A549 (cell line): ENCODE measurements around the gene FSTL3. TPM values are rescaled to one million over a fixed set of nuclear protein-coding genes. Genes with fewer than 3 reads are reported as not detected.
A peak's percentile ranks its signal among the peaks of the same experiment; 100 is the strongest.

Experiments
- ATAC-seq, 2 experiments: fragments of 200-7000 bp in 1 of 2; fragments of >200 bp in 1 of 2; cut with Nextera tagmentation in 1 of 2; cut with Tn5 transposase in 1 of 2; 3 replicates each; pipeline versions ENCODE4 v1.8.0 to v1.9.1; 2018 to 2020; ENCODE audit warnings: mild to moderate bottlenecking in 1 of 2, moderate library complexity in 1 of 2
- CTCF ChIA-PET: fragments of 300-600 bp; sonication (Branson Sonifier 250); formaldehyde crosslinking; extraction: SDS; loops from one replicate; lab custom pipeline; 2021; ENCODE audit warnings: antibody characterized with exemption, inconsistent platforms; lab: Yijun Ruan, JAX
- POLR2A ChIA-PET: fragments of 350-600 bp; formaldehyde crosslinking; extraction: SDS; loops from one replicate; lab custom pipeline; 2021; ENCODE audit warnings: antibody characterized with exemption, inconsistent platforms; lab: Yijun Ruan, JAX
- DNase-seq, 2 experiments: peaks; one replicate each; pipeline versions ENCODE4 v3.0.0 to v3.0.0-alpha.2; 2011 to 2016; ENCODE audit warnings: low read depth in 1 of 2, low spot score in 1 of 2
- FAIRE-seq: peaks from 2 replicates; lab custom pipeline; 2011; peaks lifted over from hg19 to GRCh38; lab: Jason Lieb, UNC
- H3K27ac ChIP-seq, 2 experiments: fragments of >200 bp; sonication (Bioruptor Twin); formaldehyde crosslinking; 3 replicates each; pipeline ENCODE4 v1.5.1; 2016 to 2017
- H3K4me1 ChIP-seq: fragments of >200 bp; sonication (Bioruptor Twin); formaldehyde crosslinking; 3 replicates; pipeline ENCODE4 v1.6.1; 2016
- H3K4me2 ChIP-seq: fragments of >200 bp; sonication (Bioruptor Twin); formaldehyde crosslinking; 3 replicates; pipeline ENCODE4 v1.6.1; 2016
- H3K4me3 ChIP-seq: fragments of >200 bp; sonication (Bioruptor Twin); formaldehyde crosslinking; 3 replicates; pipeline ENCODE4 v1.5.1; 2016
- H3K9me3 ChIP-seq: fragments of >200 bp; sonication (Bioruptor Twin); formaldehyde crosslinking; 3 replicates; pipeline ENCODE4 v1.6.1; 2016
- CHD2 ChIP-seq: fragments of 150-350 bp; IDR thresholded peaks from 2 replicates; pipeline ENCODE4 v1.6.1; 2014; ENCODE audit warnings: low read length; ENCODE audit not compliant: partially characterized antibody
- CHD4 ChIP-seq: fragments of 200-600 bp; sonication (generic); IDR thresholded peaks from 2 replicates; pipeline ENCODE4 v1.6.1; 2016; ENCODE audit warnings: antibody characterized with exemption, mild to moderate bottlenecking, borderline replicate concordance
- EHF ChIP-seq: fragments of 250-450 bp; sonication (Bioruptor Pico); IDR thresholded peaks from 2 replicates; pipeline ENCODE4 v1.5.0; 2020; ENCODE audit warnings: mild to moderate bottlenecking
- ESRRA ChIP-seq: fragments of 150-350 bp; IDR thresholded peaks from 2 replicates; pipeline ENCODE4 v1.6.1; 2014; ENCODE audit warnings: mild to moderate bottlenecking, low read length, borderline replicate concordance
- FOSB ChIP-seq: fragments of 250-450 bp; sonication (Bioruptor Pico); IDR thresholded peaks from 2 replicates; pipeline ENCODE4 v1.5.0; 2020; ENCODE audit warnings: mild to moderate bottlenecking, moderate library complexity
- FOSL2 ChIP-seq, 2 experiments: fragments of 450-650 bp in 1 of 2; fragments of >200 bp in 1 of 2; sonication (Bioruptor Twin) in 1 of 2; formaldehyde crosslinking; IDR thresholded peaks; 2 replicates each; pipeline versions ENCODE4 v1.5.0 to v1.6.1; 2016 to 2020; ENCODE audit warnings: mild to moderate bottlenecking in 1 of 2, moderate library complexity in 1 of 2
- FOXS1 ChIP-seq: fragments of 250-450 bp; sonication (Bioruptor Pico); IDR thresholded peaks from 2 replicates; pipeline ENCODE4 v1.5.0; 2020; ENCODE audit warnings: mild to moderate bottlenecking, moderate library complexity
- HDAC2 ChIP-seq: fragments of 200-600 bp; sonication (generic); IDR thresholded peaks from 2 replicates; pipeline ENCODE4 v1.6.1; 2016
- HMGXB4 ChIP-seq: fragments of 250-450 bp; sonication (Bioruptor Pico); IDR thresholded peaks from 2 replicates; pipeline ENCODE4 v1.5.0; 2021; ENCODE audit warnings: mild to moderate bottlenecking, moderate library complexity, borderline replicate concordance
- MAFK ChIP-seq: fragments of 450-650 bp; IDR thresholded peaks from 2 replicates; pipeline ENCODE4 v1.6.1; 2014; ENCODE audit not compliant: partially characterized antibody
- NFE2L2 ChIP-seq: fragments of 150-350 bp; conservative IDR thresholded peaks from 2 replicates; pipeline ENCODE4 v1.6.1; 2014; ENCODE audit warnings: low read length
- NPAS2 ChIP-seq: fragments of 250-450 bp; sonication (Bioruptor Pico); IDR thresholded peaks from 2 replicates; pipeline ENCODE4 v1.8.0; 2022; ENCODE audit warnings: mild to moderate bottlenecking, moderate library complexity, borderline replicate concordance
- PHF8 ChIP-seq: fragments of 200-600 bp; sonication (generic); IDR thresholded peaks from 2 replicates; pipeline ENCODE4 v1.6.1; 2016; ENCODE audit warnings: low read depth, mild to moderate bottlenecking, antibody characterized with exemption, moderate library complexity, borderline replicate concordance
- POLR2AphosphoS2 ChIP-seq: conservative IDR thresholded peaks from 2 replicates; pipeline ENCODE4 v1.6.1; 2012; ENCODE audit warnings: low read length, improper control_type of control experiment, inconsistent platforms
- TP53 ChIP-seq: fragments of 250-450 bp; sonication (Bioruptor Pico); IDR thresholded peaks from 2 replicates; pipeline ENCODE4 v1.5.0; 2021; ENCODE audit warnings: mild to moderate bottlenecking, moderate library complexity
- ZC3H11A ChIP-seq: fragments of 450-650 bp; IDR thresholded peaks from 2 replicates; pipeline ENCODE4 v1.6.1; 2014; ENCODE audit warnings: antibody characterized with exemption, mild to moderate bottlenecking
- ZNF302 ChIP-seq: fragments of 250-450 bp; sonication (Bioruptor Pico); IDR thresholded peaks from 2 replicates; pipeline ENCODE4 v1.9.0; 2021; ENCODE audit warnings: inconsistent platforms, mild to moderate bottlenecking, moderate library complexity
- WGBS: methylation state at CpG from one replicate; pipeline ENCODE4 v1.1.6; 2017; ENCODE audit errors: missing lambda C conversion rate; 5-methylcytosine and 5-hydroxymethylcytosine counted together
- polyA plus RNA-seq, 4 experiments: library from polyadenylated mRNA; depleted of rRNA in 3 of 4; stranded (reverse); fragments of >200 nt; fragmentation: RNase III in 1 of 4; extraction: RNeasy Plus Mini Kit Qiagen cat#74134 plus additional on column Dnase treatment in 1 of 4; gene quantifications; 2 replicates in 3 of 4; 3 replicates in 1 of 4; pipeline ENCODE4 v1.2.3, GENCODE V29; 2011 to 2017
- TF ChIP-seq, protein P1 (sequence below): fragments of 200-600 bp; sonication (generic); IDR thresholded peaks from 2 replicates; pipeline ENCODE4 v1.6.1; 2016; ENCODE audit warnings: antibody characterized with exemption, mild to moderate bottlenecking, moderate library complexity
- TF ChIP-seq, protein P2 (sequence below): IDR thresholded peaks from 2 replicates; pipeline ENCODE4 v1.6.1; 2012
- TF ChIP-seq, protein P3 (sequence below): fragments of 150-350 bp; IDR thresholded peaks from 2 replicates; pipeline ENCODE4 v1.6.1; 2014; ENCODE audit warnings: low read depth, mild to moderate bottlenecking, low read length

The FSTL3 gene
- polyA plus RNA-seq, 2 of the 4 experiments (the other 2 are of a cell fraction), result 58.1 to 131 TPM

DNA sequence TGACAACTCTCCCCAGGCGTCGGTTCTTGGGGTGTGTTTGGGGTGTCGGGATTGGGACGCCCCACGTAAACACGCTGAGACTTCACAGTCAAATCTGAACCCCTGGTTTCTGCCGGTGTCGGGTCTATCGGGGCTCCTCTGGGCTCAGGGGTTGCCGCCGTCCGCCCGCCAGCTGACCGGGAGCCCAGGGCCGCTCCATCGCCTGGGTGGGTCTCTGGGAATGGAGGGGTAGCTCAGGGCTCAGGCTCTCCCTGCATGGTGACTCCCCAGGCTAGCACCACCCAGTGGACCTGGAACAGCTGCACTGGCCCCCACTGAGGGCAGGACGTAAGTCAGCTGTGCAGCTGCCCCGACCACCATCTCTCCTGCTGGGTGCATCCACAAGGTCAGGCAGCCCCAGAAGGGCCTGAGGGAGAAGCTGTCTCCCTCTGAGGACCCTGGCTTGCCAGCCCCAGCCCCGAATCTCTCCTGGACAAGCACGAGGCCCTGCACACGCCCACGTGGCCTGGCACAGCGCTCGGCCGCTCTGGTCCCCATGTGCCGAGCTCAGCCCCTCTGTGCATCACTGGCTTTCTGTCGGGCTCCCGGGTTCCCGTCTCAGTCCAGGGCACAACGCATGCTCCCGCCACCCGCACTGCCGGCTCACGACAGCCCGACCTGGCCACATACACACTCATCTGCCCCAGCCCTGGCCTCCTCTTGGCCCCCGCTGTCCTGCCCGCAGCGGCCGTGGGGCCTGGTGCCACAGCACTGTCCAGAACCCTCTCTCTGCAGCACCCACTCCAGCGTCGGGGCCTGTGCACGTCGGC lies 19.2 kb upstream of the FSTL3 start:
- no peak overlapping the region for H3K27ac ChIP-seq
- H3K4me3 ChIP-seq, result no peak overlapping the region
- DNase-seq, result no peak
- peaks cover 8% of the 10 kb centered on the region; the same call in 2 of the 3 replicates for H3K4me1 ChIP-seq
- ChIA-PET POLR2A (no interaction called here), CTCF (interaction anchor here (1.0 to 1.2 kb wide), 2 partner anchors 73 to 80 kb away, joined by 3 read pairs; no protein-coding TSS in a partner anchor)
- ATAC-seq, result peak in 1 of 2 experiments; percentile 28; a peak in 3 of 6 replicates
- no peaks in the 10 kb centered on the region for H3K9me3 ChIP-seq
- 97% methylated on average over 28 of the region's 43 CpGs for WGBS
- FAIRE-seq, result no peak
- no peak overlapping the region for H3K4me2 ChIP-seq
- TF ChIP-seq, protein P1, sequence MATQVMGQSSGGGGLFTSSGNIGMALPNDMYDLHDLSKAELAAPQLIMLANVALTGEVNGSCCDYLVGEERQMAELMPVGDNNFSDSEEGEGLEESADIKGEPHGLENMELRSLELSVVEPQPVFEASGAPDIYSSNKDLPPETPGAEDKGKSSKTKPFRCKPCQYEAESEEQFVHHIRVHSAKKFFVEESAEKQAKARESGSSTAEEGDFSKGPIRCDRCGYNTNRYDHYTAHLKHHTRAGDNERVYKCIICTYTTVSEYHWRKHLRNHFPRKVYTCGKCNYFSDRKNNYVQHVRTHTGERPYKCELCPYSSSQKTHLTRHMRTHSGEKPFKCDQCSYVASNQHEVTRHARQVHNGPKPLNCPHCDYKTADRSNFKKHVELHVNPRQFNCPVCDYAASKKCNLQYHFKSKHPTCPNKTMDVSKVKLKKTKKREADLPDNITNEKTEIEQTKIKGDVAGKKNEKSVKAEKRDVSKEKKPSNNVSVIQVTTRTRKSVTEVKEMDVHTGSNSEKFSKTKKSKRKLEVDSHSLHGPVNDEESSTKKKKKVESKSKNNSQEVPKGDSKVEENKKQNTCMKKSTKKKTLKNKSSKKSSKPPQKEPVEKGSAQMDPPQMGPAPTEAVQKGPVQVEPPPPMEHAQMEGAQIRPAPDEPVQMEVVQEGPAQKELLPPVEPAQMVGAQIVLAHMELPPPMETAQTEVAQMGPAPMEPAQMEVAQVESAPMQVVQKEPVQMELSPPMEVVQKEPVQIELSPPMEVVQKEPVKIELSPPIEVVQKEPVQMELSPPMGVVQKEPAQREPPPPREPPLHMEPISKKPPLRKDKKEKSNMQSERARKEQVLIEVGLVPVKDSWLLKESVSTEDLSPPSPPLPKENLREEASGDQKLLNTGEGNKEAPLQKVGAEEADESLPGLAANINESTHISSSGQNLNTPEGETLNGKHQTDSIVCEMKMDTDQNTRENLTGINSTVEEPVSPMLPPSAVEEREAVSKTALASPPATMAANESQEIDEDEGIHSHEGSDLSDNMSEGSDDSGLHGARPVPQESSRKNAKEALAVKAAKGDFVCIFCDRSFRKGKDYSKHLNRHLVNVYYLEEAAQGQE, result no peak
- no peak for TF ChIP-seq FOSL2 (IDR thresholded peaks at IDR 0.05)
- TF ChIP-seq FOSL2 (CRISPR knock-in tag; IDR thresholded peaks at IDR 0.05), result no peak
- TF ChIP-seq, all 56 proteins: peak for 0

DNA sequence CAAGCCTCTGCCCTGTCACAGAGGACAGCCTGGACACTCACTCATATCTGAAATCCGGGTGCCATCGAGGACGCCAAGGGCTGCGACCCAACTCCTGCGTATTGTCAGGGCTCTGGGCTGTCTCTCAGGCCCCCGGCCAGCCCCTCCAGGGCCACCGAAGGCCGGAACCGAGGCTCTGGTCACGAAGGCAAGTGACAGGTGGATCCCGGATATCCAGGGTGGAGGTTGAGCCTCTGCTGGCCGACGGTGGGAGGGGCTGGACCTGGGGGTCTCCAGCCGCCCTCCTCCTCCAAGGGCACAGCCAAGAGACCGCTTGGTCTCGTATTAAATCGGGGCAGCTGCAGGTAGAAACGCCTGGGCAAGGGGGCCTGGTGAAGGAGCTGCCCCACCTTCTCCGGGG lies 18.6 kb upstream of the FSTL3 start:
- no peak for TF ChIP-seq NFE2L2
- no peak for TF ChIP-seq POLR2AphosphoS2
- no peak for TF ChIP-seq ZC3H11A
- no peak for TF ChIP-seq CHD2
- no peak for TF ChIP-seq MAFK
- TF ChIP-seq PHF8, result no peak
- TF ChIP-seq CHD4, result no peak
- no peak for TF ChIP-seq HDAC2
- no peak for TF ChIP-seq FOSB
- no peak for TF ChIP-seq FOXS1
- TF ChIP-seq EHF (CRISPR knock-in tag), result no peak
- TF ChIP-seq, protein P2, sequence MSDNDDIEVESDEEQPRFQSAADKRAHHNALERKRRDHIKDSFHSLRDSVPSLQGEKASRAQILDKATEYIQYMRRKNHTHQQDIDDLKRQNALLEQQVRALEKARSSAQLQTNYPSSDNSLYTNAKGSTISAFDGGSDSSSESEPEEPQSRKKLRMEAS, result no peak
- no peak for TF ChIP-seq ZNF302
- TF ChIP-seq NPAS2 (CRISPR knock-in tag), result no peak
- TF ChIP-seq, protein P3, sequence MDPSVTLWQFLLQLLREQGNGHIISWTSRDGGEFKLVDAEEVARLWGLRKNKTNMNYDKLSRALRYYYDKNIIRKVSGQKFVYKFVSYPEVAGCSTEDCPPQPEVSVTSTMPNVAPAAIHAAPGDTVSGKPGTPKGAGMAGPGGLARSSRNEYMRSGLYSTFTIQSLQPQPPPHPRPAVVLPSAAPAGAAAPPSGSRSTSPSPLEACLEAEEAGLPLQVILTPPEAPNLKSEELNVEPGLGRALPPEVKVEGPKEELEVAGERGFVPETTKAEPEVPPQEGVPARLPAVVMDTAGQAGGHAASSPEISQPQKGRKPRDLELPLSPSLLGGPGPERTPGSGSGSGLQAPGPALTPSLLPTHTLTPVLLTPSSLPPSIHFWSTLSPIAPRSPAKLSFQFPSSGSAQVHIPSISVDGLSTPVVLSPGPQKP, result no peak
- TF ChIP-seq TP53, result no peak
- TF ChIP-seq ESRRA, result no peak
- TF ChIP-seq HMGXB4 (CRISPR knock-in tag), result no peak
- ChIA-PET POLR2A (interaction anchor here (0.5 kb wide), 1 partner anchor 17 kb away, joined by 3 read pairs; no protein-coding TSS in a partner anchor), CTCF (interaction anchor here (2.6 kb wide), 1 partner anchor 73 kb away, joined by 8 read pairs; no protein-coding TSS in a partner anchor)
- Histone ChIP-seq H3K4me1 (peaks cover 8% of the 10 kb centered on the region; the same call in 2 of the 3 replicates), H3K27ac (no peak overlapping the region), H3K4me3 (no peak overlapping the region), H3K9me3 (no peaks in the 10 kb centered on the region), H3K4me2 (no peak overlapping the region)
- no peak for DNase-seq
- 88% methylated on average over 3 of the region's 19 CpGs for WGBS
- ATAC-seq, result no peak
- no peak for FAIRE-seq
